Astrocyte of the spinal cord (primary cell): ENCODE measurements around the gene SLC26A9.

Experiments used
- DNase-seq: peaks from one replicate; pipeline ENCODE4 v3.0.0; 2011; ENCODE audit warnings: low read depth, low spot score
- H3K4me3 ChIP-seq: 2 replicates; pipeline ENCODE4 v1.5.1; 2011; ENCODE audit warnings: low read depth, mild to moderate bottlenecking, low read length, moderate library complexity
- CTCF ChIP-seq: IDR thresholded peaks from 2 replicates; pipeline ENCODE4 v1.5.1; 2012; ENCODE audit warnings: low read depth, mild to moderate bottlenecking, low read length, inconsistent platforms
- in situ Hi-C: cut with HindIII; loops from 2 replicates; pipeline ENCODE4 v1.10.0; 2017; ENCODE audit warnings: low sequenced_read_pairs

Gene SLC26A9

GRCh38 chr1:205926213-205926612, 17.0 kb downstream of the SLC26A9 start:
- no peak overlapping the region for H3K4me3 ChIP-seq
- no peak for TF ChIP-seq CTCF
- in situ Hi-C loops: no loop called here
- no peak for DNase-seq

GRCh38 chr1:205925736-205926135, 17.5 kb downstream of the SLC26A9 start:
- DNase-seq: peak; percentile 94
- no peak for TF ChIP-seq CTCF
- no peak overlapping the region for H3K4me3 ChIP-seq
- in situ Hi-C loops: no loop called here

- in situ Hi-C loops: loop anchor here (25.0 kb wide), 1 partner anchor 188 kb away; the partner anchor contains the start of gene AVPR1B
- no peak for TF ChIP-seq CTCF
- DNase-seq: no peak
- no peak overlapping the region for H3K4me3 ChIP-seq
Observed at GRCh38 chr1:205924460-205924790, 18.8 kb downstream of the SLC26A9 start.

GRCh38 chr1:205923651-205924459, 19.4 kb downstream of the SLC26A9 start:
- in situ Hi-C loops: loop anchor here (25.0 kb wide), 1 partner anchor 188 kb away; the partner anchor contains the start of gene AVPR1B
- TF ChIP-seq CTCF: no peak
- no peak overlapping the region for H3K4me3 ChIP-seq
- DNase-seq: no peak

GRCh38 chr1:205922806-205923205, 20.4 kb downstream of the SLC26A9 start:
- DNase-seq: no peak
- no peak for TF ChIP-seq CTCF
- no peak overlapping the region for H3K4me3 ChIP-seq
- in situ Hi-C loops: loop anchor here (25.0 kb wide), 1 partner anchor 189 kb away; the partner anchor contains the start of gene AVPR1B

- in situ Hi-C loops: loop anchor here (25.0 kb wide), 1 partner anchor 190 kb away; the partner anchor contains the start of gene AVPR1B
- TF ChIP-seq CTCF: no peak
- DNase-seq: no peak
Observed at GRCh38 chr1:205922314-205922713, 20.9 kb downstream of the SLC26A9 start.

More at GRCh38 chr1:205922314-205922713, 20.9 kb downstream of the SLC26A9 start:
- no peak overlapping the region for H3K4me3 ChIP-seq
